ENCODE measurements around the gene MKNK2.

- TF ChIP-seq SUZ12 (IDR thresholded peaks at IDR 0.05; ENCODE audit: extremely low read depth, insufficient read depth, insufficient read length) (no peak), YY1 (IDR thresholded peaks at IDR 0.05; ENCODE audit: insufficient read depth, insufficient read length) (no peak)
Measured at GRCh38 chr19:2079865-2080301, 28.8 kb upstream of the MKNK2 start.

Measured in NT2/D1 (cell line).